ACHN (cell line): ENCODE data around the gene GPR141.
"Not testable (repeated sequence)": the region's sequence is repeated elsewhere in the genome, so short reads cannot be mapped to it uniquely, and the experiment has no call there.

Source experiments
- DNase-seq: peaks from one replicate; pipeline ENCODE4 v3.0.0-alpha.2; 2015
- in situ Hi-C: cut with HindIII; loops from 2 replicates; pipeline ENCODE4 v1.10.0; 2017; ENCODE audit warnings: low sequenced_read_pairs, low pct_ligation_motif_present, low pct_unique_long_range_greater_than_20kb

The GPR141 gene

DNA sequence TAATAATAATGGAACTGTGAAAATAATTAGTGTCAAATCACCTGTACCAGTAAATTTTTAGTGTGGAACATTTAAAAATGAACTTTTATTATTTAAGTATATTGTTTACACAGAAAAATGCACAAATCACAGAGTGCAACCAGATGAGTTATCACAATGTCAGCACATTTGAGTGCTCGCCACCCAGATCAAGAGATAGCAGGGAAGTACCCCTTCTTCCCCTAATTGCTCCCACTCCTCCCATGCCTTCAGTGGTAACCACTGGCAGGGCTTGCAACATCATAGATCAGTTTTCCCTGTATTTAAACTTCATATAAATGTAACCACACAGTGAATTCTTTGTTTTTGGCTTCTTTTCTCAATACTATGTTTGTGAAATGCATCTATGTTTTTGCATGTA lies 7.8 kb upstream of the GPR141 start:
- in situ Hi-C loops: no loop called here
- no peak for DNase-seq

- in situ Hi-C loops: no loop called here
- no peak for DNase-seq
Observed at GRCh38 chr7:37684927-37685326, 1.4 kb downstream of the GPR141 start.

DNA sequence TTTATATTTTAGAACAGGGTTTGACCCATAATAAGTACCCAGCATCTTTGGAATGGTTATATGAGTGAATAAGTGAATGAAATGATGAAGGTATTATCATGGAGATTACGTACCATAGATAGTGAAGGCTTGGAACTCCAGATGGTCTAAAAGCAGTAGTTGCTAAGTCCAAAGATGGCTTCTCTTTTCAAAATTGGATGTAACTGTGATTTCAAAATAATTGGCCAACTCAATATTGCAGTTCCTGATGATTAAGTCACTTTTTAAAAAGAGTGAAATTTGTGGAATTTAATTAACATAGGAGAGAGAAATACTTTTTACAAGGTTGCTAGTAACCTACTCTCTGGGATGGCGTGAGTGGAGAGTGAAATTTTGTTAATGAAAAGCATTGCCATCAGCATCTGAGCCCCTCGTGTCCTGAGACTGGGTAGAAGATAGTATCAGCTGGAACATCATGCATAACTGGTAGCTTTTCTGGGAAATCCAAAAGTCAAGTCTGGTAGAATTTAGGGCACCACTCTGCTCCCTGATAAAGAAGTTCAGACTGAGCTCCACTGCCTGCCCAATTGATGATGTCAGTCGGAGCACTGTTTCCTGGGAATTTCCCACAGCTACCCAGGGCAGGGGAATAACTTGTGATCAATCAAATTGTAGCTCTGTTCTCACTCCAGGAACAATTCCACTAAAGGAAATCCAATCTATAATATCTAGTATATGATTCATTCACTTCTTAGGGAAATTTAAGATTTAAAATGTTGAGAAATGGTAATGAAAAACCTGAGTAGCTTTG lies 3.2 kb downstream of the GPR141 start:
- no peak for DNase-seq
- in situ Hi-C loops: no loop called here

GRCh38 chr7:37690206-37690605 lies 6.6 kb downstream of the GPR141 start:
- DNase-seq: no peak
- in situ Hi-C loops: no loop called here

- in situ Hi-C loops: no loop called here
- no peak for DNase-seq
Observed at GRCh38 chr7:37694208-37695094, 10.9 kb downstream of the GPR141 start.

DNA sequence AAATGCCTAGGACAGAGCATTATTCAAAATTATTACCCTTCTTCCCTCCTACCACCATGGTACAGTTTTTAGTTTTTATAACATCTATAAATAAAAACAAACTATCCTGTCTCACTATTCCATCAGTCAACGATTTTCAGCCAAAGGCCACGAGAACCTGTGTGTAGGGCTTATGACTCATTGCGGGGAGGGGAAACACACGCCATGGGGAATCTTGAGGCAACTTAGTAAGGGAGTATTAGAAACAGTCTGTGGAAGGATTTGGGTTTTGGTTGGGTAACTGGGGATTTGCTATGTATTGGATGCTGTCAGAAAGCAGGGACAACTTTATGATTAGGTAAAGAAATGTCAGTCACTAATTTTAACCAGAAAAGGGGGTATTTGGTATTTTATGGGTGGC lies 14.7 kb downstream of the GPR141 start:
- DNase-seq: no peak
- in situ Hi-C loops: no loop called here

GRCh38 chr7:37698782-37699181 lies 15.2 kb downstream of the GPR141 start:
- in situ Hi-C loops: no loop called here
- no peak for DNase-seq

DNA sequence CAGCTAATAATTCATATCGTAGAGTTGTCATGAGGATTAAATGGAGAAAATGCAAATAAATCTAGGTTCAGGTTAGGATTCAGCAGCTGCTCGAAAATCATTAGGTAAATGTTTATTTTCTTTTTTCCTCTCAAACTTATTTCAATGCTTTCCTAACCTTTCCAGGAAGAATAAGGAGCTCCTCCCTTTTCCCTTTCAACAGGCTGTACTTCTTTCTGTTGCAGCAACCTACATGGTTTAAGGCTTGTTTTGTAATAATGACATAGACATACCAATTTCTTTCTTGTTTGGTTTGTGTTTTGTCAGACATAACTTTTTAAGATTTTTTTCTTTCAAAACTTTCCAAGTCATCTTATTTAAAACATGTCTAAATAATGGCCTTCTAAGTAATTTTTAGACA lies 18.2 kb downstream of the GPR141 start:
- no peak for DNase-seq
- in situ Hi-C loops: no loop called here

DNA sequence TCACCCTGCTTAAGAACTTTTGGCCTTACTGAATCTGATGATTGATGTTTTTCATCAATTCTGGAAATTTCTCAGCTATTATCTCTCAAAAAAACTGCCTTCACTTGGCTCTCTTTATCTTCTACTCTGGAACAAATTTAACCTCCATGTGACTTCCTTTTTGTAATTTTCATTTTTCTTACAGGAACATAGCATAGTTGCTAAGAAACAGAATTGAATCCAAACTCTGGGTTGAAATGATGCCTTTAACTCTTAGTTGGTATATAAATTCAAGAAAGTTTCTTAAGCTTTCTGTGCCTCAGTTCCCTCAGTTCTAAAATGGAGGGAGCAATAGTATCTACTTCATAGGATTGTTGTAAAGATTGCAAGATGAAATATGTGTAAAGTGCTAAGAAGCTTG lies 19.8 kb downstream of the GPR141 start:
- no peak for DNase-seq
- in situ Hi-C loops: no loop called here

- in situ Hi-C loops, DNase-seq: not testable (repeated sequence)
Observed at GRCh38 chr7:37704328-37704833, 20.8 kb downstream of the GPR141 start.

- DNase-seq: no peak
Observed at GRCh38 chr7:37705976-37706375, 22.4 kb downstream of the GPR141 start.

DNA sequence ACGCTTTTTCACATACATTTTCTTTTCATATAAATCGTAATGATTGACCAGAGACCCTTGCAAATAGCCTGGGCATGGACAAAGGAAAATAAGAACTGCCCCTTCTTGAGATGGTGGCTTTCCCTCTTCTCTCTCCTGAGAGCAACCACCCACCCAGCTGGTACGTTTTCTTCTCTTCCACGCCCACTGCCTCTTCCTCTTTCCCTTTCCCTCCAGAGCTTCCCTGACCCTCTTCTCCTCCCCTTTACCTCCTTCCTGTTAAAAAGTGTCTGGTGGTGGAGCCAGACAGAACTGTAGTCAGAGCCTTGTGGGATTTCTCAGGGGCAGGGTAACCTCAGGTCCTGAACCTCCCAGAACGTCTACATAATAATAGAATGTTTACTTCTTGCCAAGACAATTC lies 23.2 kb downstream of the GPR141 start:
- in situ Hi-C loops: no loop called here
- no peak for DNase-seq

More at GRCh38 chr7:37705976-37706375, 22.4 kb downstream of the GPR141 start:
- in situ Hi-C loops: no loop called here

- in situ Hi-C loops: no loop called here
- no peak for DNase-seq
Observed at GRCh38 chr7:37707754-37708485, 24.4 kb downstream of the GPR141 start.

- no peak for DNase-seq
- in situ Hi-C loops: no loop called here
Observed at GRCh38 chr7:37709631-37710509, 26.3 kb downstream of the GPR141 start.

DNA sequence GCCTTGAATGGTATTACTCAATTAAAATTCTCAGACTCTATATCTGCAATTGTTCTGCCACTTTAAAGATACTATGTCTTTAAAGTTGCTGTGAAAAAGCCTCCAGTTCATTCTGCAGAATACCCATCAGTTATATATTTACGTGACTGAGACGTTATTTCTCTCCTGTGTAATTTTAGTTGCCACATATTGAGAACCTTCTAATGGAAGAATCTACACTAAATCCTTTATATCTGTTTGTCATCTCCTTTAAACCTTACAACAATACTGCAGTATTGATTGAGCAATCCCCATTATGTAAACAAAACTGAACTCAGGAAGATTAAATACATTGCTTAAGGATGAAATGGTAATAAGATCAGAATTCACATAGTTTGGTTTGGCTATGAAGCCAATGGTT lies 30.0 kb downstream of the GPR141 start:
- DNase-seq: no peak
- in situ Hi-C loops: no loop called here

GRCh38 chr7:37714606-37715005 lies 31.0 kb downstream of the GPR141 start:
- DNase-seq: no peak
- in situ Hi-C loops: no loop called here

DNA sequence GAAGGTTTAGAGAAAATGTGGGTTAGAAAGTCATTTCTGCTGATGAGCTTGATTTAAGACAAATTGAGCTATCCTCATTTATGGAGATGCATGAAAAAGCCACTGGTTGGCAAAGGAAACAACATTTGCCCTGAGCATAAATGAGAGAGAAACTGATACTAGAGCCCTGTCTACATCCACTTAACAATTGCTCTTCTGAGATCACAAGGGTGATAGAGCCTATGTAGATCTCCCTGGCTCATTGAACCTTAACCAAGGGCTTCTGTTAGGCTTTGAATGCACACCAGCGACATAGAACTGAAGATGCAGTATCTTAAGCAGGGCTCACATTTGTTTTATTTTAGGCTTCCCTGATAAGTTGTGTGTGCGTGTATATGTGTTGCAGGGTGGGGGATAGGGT lies 35.0 kb downstream of the GPR141 start:
- no peak for DNase-seq
- in situ Hi-C loops: no loop called here

DNA sequence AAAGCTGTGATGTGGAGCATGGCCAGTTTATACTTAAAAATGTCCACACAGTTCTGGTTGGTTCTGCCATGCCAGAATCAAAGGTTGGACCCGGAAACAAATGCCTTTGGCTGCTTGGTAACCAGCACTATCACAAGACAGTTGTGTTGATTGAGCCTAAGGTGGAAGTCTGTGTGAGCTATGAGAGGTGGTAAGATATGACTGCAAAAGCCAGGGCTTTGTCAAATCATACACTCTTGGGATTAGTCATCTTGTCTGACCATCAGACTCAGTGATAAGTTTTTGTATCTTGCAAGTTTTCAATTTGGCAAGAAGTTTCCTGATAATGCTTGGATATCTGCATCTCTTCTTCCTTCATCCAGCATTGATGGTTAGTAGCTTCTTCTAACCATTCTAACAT lies 35.5 kb downstream of the GPR141 start:
- no peak for DNase-seq
- in situ Hi-C loops: no loop called here
